SK-N-SH treated with all-trans-retinoic acid at 6 μM for 48 hours (cell line): ENCODE data around the gene ZNF488.

Source experiments
- ATAC-seq: fragments of 200-7000 bp; cut with Tn5 transposase; 3 replicates; pipeline ENCODE4 v1.9.1; 2020; ENCODE audit warnings: mild to moderate bottlenecking, moderate library complexity
- ARNTL ChIP-seq: fragments of 450-650 bp; formaldehyde crosslinking; IDR thresholded peaks from 2 replicates; pipeline ENCODE4 v1.5.0; 2020; ENCODE audit warnings: low read depth, mild to moderate bottlenecking, moderate library complexity, borderline replicate concordance
- BACH2 ChIP-seq: fragments of 250-450 bp; sonication (Bioruptor Pico); IDR thresholded peaks from 2 replicates; pipeline ENCODE4 v1.9.0; 2021; ENCODE audit warnings: mild to moderate bottlenecking, borderline replicate concordance
- CREB5 ChIP-seq: fragments of 250-450 bp; sonication (Bioruptor Pico); IDR thresholded peaks from 2 replicates; pipeline ENCODE4 v1.5.1; 2020; ENCODE audit warnings: low read depth, mild to moderate bottlenecking, moderate library complexity
- CSDC2 ChIP-seq: fragments of 250-450 bp; sonication (Bioruptor Pico); IDR thresholded peaks from 2 replicates; pipeline ENCODE4 v1.5.0; 2020; ENCODE audit warnings: mild to moderate bottlenecking, moderate library complexity
- CSRNP3 ChIP-seq: fragments of 250-450 bp; sonication (Bioruptor Pico); IDR thresholded peaks from 2 replicates; pipeline ENCODE4 v1.5.1; 2021; ENCODE audit warnings: mild to moderate bottlenecking, moderate library complexity
- ESRRG ChIP-seq: fragments of 250-450 bp; sonication (Bioruptor Pico); IDR thresholded peaks from 2 replicates; pipeline ENCODE4 v1.6.1; 2021; ENCODE audit warnings: mild to moderate bottlenecking
- GLIS3 ChIP-seq: fragments of 250-450 bp; sonication (Bioruptor Pico); IDR thresholded peaks from 2 replicates; pipeline ENCODE4 v1.5.0; 2020; ENCODE audit warnings: mild to moderate bottlenecking, moderate library complexity
- ISL1 ChIP-seq: fragments of 250-450 bp; sonication (Bioruptor Pico); IDR thresholded peaks from 2 replicates; pipeline ENCODE4 v2.1.2; 2022; ENCODE audit warnings: mild to moderate bottlenecking, moderate library complexity
- OSR1 ChIP-seq: fragments of 250-450 bp; sonication (Bioruptor Pico); IDR thresholded peaks from 2 replicates; pipeline ENCODE4 v1.8.0; 2022; ENCODE audit warnings: moderate library complexity, mild to moderate bottlenecking, inconsistent platforms
- PATZ1 ChIP-seq: fragments of 250-450 bp; sonication (Bioruptor Pico); IDR thresholded peaks from 2 replicates; pipeline ENCODE4 v1.8.0; 2020; ENCODE audit warnings: mild to moderate bottlenecking, moderate library complexity, borderline replicate concordance
- POU6F1 ChIP-seq: fragments of 250-450 bp; sonication (Bioruptor Pico); IDR thresholded peaks from 2 replicates; pipeline ENCODE4 v1.8.0; 2021; ENCODE audit warnings: low read depth, mild to moderate bottlenecking, moderate library complexity, borderline replicate concordance
- PPARA ChIP-seq: fragments of 250-450 bp; sonication (Bioruptor Pico); IDR thresholded peaks from 2 replicates; pipeline ENCODE4 v1.5.0; 2020; ENCODE audit warnings: mild to moderate bottlenecking, borderline replicate concordance
- RARB ChIP-seq: fragments of 250-450 bp; sonication (Bioruptor Pico); IDR thresholded peaks from 2 replicates; pipeline ENCODE4 v1.8.0; 2021; ENCODE audit warnings: mild to moderate bottlenecking, moderate library complexity
- SNAI2 ChIP-seq: fragments of 250-450 bp; sonication (Bioruptor Pico); IDR thresholded peaks from 2 replicates; pipeline ENCODE4 v1.5.0; 2020; ENCODE audit warnings: mild to moderate bottlenecking, moderate library complexity
- TCF4 ChIP-seq: fragments of 250-450 bp; sonication (Bioruptor Pico); IDR thresholded peaks from 2 replicates; pipeline ENCODE4 v1.8.0; 2021; ENCODE audit warnings: mild to moderate bottlenecking, moderate library complexity, borderline replicate concordance
- TSHZ2 ChIP-seq: fragments of 250-450 bp; sonication (Bioruptor Pico); IDR thresholded peaks from 2 replicates; pipeline ENCODE4 v1.5.0; 2020; ENCODE audit warnings: mild to moderate bottlenecking, moderate library complexity
- ZFP30 ChIP-seq: fragments of 450-650 bp; formaldehyde crosslinking; IDR thresholded peaks from 2 replicates; pipeline ENCODE4 v1.5.0; 2022; ENCODE audit warnings: mild to moderate bottlenecking, moderate library complexity
- ZNF565 ChIP-seq: fragments of 450-650 bp; formaldehyde crosslinking; conservative IDR thresholded peaks from 2 replicates; pipeline ENCODE4 v1.5.0; 2020; ENCODE audit warnings: low read depth, mild to moderate bottlenecking, moderate library complexity
- ZNF70 ChIP-seq: fragments of 450-650 bp; formaldehyde crosslinking; IDR thresholded peaks from 2 replicates; pipeline ENCODE4 v1.5.0; 2020; ENCODE audit warnings: mild to moderate bottlenecking, moderate library complexity
- ZNF8 ChIP-seq: fragments of 450-650 bp; formaldehyde crosslinking; IDR thresholded peaks from 2 replicates; pipeline ENCODE4 v1.5.0; 2020; ENCODE audit warnings: mild to moderate bottlenecking, moderate library complexity

Gene ZNF488

GRCh38 chr10:47359101-47359500 lies 25.0 kb downstream of the ZNF488 start:
- TF ChIP-seq CREB5 (CRISPR knock-in tag) (no peak), PPARA (CRISPR knock-in tag) (no peak), ZFP30 (CRISPR knock-in tag) (no peak), ZNF8 (no peak), POU6F1 (no peak), OSR1 (CRISPR knock-in tag) (no peak), PATZ1 (no peak), ZNF70 (CRISPR knock-in tag) (no peak), ISL1 (CRISPR knock-in tag) (no peak), ARNTL (no peak), SNAI2 (CRISPR knock-in tag) (no peak), RARB (CRISPR knock-in tag) (no peak), TSHZ2 (no peak)
- ATAC-seq, result no peak

- ATAC-seq, result no peak
Measured at GRCh38 chr10:47358457-47358856, 25.6 kb downstream of the ZNF488 start.

GRCh38 chr10:47357911-47358310 lies 26.2 kb downstream of the ZNF488 start:
- ATAC-seq, result no peak
- no peak for TF ChIP-seq OSR1 (CRISPR knock-in tag)
- TF ChIP-seq ARNTL, result no peak
- no peak for TF ChIP-seq ESRRG (CRISPR knock-in tag)
- TF ChIP-seq GLIS3 (CRISPR knock-in tag), result no peak
- no peak for TF ChIP-seq TCF4 (CRISPR knock-in tag)
- no peak for TF ChIP-seq PATZ1
- TF ChIP-seq ZNF565, result no peak
- TF ChIP-seq PPARA (CRISPR knock-in tag), result no peak
- no peak for TF ChIP-seq CSDC2 (CRISPR knock-in tag)
- TF ChIP-seq ZNF70 (CRISPR knock-in tag), result no peak
- TF ChIP-seq CREB5 (CRISPR knock-in tag), result no peak

More at GRCh38 chr10:47358457-47358856, 25.6 kb downstream of the ZNF488 start:
- TF ChIP-seq ZNF8 (no peak), TCF4 (CRISPR knock-in tag) (no peak), CSRNP3 (CRISPR knock-in tag) (no peak), BACH2 (CRISPR knock-in tag) (no peak), ZNF565 (no peak), ISL1 (CRISPR knock-in tag) (no peak), CREB5 (CRISPR knock-in tag) (no peak), ESRRG (CRISPR knock-in tag) (no peak)
